HepG2 (cell line): Measurements from ENCODE around the gene TLNRD1. TPM values are rescaled to one million over a fixed set of nuclear protein-coding genes. Genes with fewer than 3 reads are reported as not detected.

Experiments
- BRF2 ChIP-seq: sonication (generic); formaldehyde crosslinking; IDR thresholded peaks from 2 replicates; pipeline ENCODE4 v1.8.1; 2022; ENCODE audit warnings: mild to moderate bottlenecking, missing genetic modification reagents
- DMTF1 ChIP-seq: sonication (generic); formaldehyde crosslinking; IDR thresholded peaks from 2 replicates; pipeline ENCODE4 v1.4.0; 2020; ENCODE audit warnings: mild to moderate bottlenecking, missing genetic modification reagents
- EP300 ChIP-seq, 3 experiments: sonication (generic) in 1 of 3; formaldehyde crosslinking in 1 of 3; IDR thresholded peaks; 2 replicates each; pipeline versions ENCODE4 v1.5.1 to v1.6.1; 2011 to 2020; ENCODE audit warnings: low read depth in 2 of 3, low read length in 2 of 3, borderline replicate concordance in 1 of 3, improper control_type of control experiment in 1 of 3, mild to moderate bottlenecking in 1 of 3, missing genetic modification reagents in 1 of 3, moderate library complexity in 1 of 3
- MZF1 ChIP-seq: sonication (generic); formaldehyde crosslinking; IDR thresholded peaks from 2 replicates; pipeline ENCODE4 v1.8.1; 2023; ENCODE audit warnings: mild to moderate bottlenecking, missing genetic modification reagents, borderline replicate concordance
- NFYB ChIP-seq: sonication (generic); formaldehyde crosslinking; IDR thresholded peaks from 2 replicates; pipeline ENCODE4 v1.4.0; 2020; ENCODE audit warnings: missing genetic modification reagents
- PLRG1 ChIP-seq: fragments of 450-650 bp; conservative IDR thresholded peaks from 2 replicates; pipeline ENCODE4 v1.6.1; 2016
- PRDM15 ChIP-seq: sonication (generic); formaldehyde crosslinking; IDR thresholded peaks from 2 replicates; pipeline ENCODE4 v1.4.0; 2020; ENCODE audit warnings: missing genetic modification reagents
- REL ChIP-seq: sonication (generic); formaldehyde crosslinking; conservative IDR thresholded peaks from 2 replicates; pipeline ENCODE4 v1.8.0; 2022; ENCODE audit warnings: mild to moderate bottlenecking, missing genetic modification reagents, moderate library complexity
- TCF7 ChIP-seq: sonication (generic); IDR thresholded peaks from 2 replicates; pipeline ENCODE4 v1.6.1; 2016; ENCODE audit warnings: antibody characterized with exemption, low read depth
- THRA ChIP-seq: sonication (generic); formaldehyde crosslinking; IDR thresholded peaks from 2 replicates; pipeline ENCODE4 v1.4.0; 2020; ENCODE audit warnings: missing genetic modification reagents, borderline replicate concordance
- YEATS4 ChIP-seq: sonication (generic); formaldehyde crosslinking; IDR thresholded peaks from 2 replicates; pipeline ENCODE4 v1.4.0; 2020; ENCODE audit warnings: missing genetic modification reagents, borderline replicate concordance
- ZNF160 ChIP-seq: sonication (generic); formaldehyde crosslinking; IDR thresholded peaks from 2 replicates; pipeline ENCODE4 v1.8.0; 2022; ENCODE audit warnings: mild to moderate bottlenecking, inconsistent platforms, missing genetic modification reagents
- ZNF362 ChIP-seq: sonication (generic); formaldehyde crosslinking; IDR thresholded peaks from 2 replicates; pipeline ENCODE4 v1.4.0; 2020; ENCODE audit warnings: missing genetic modification reagents, mild to moderate bottlenecking, borderline replicate concordance
- ZNF737 ChIP-seq: sonication (generic); formaldehyde crosslinking; IDR thresholded peaks from 2 replicates; pipeline ENCODE4 v1.5.0; 2020; ENCODE audit warnings: missing genetic modification reagents, mild to moderate bottlenecking, borderline replicate concordance
- ZSCAN12 ChIP-seq: sonication (generic); formaldehyde crosslinking; IDR thresholded peaks from 2 replicates; pipeline ENCODE4 v1.9.0; 2021; ENCODE audit warnings: mild to moderate bottlenecking, missing genetic modification reagents
- polyA plus RNA-seq, 8 experiments: library from polyadenylated mRNA; depleted of rRNA in 3 of 8; stranded (reverse) in 7 of 8; unstranded in 1 of 8; fragments of >200 nt; fragmentation: Illumina TruSeq in 4 of 8; extraction: Trizol in 4 of 8; gene quantifications; 2 replicates each; pipeline versions ENCODE4 v1.2.1 to v1.2.3, GENCODE V29; 2011 to 2016; ENCODE audit warnings: low read depth in 4 of 8, missing spikeins in 1 of 8, mixed read lengths in 1 of 8; ENCODE audit not compliant: insufficient read depth in 1 of 8
- total RNA-seq, 5 experiments: library from RNA; depleted of rRNA; stranded (reverse); fragments of >200 nt; fragmentation: Illumina TruSeq; extraction: Trizol; gene quantifications; 2 replicates each; pipeline ENCODE4 v1.2.3, GENCODE V29; 2016; ENCODE audit warnings: low read depth in 1 of 5
- TF ChIP-seq, protein P1 (sequence below): sonication (generic); formaldehyde crosslinking; IDR thresholded peaks from 2 replicates; pipeline ENCODE4 v1.4.0; 2020; ENCODE audit warnings: missing genetic modification reagents, borderline replicate concordance

Gene TLNRD1
- total and polyA plus RNA-seq, 2 of the 13 experiments (the other 11 are each of a cell fraction or from before 2014, with no cell fraction given): 3.4 to 5.3 TPM

- TF ChIP-seq THRA (CRISPR knock-in tag) (no peak), NFYB (CRISPR knock-in tag) (peak; percentile 66), BRF2 (CRISPR knock-in tag) (no peak), ZSCAN12 (CRISPR knock-in tag) (no peak), ZNF362 (CRISPR knock-in tag) (no peak), PLRG1 (no peak), ZNF160 (0 out of 2 replicates have a peak, but pooled peaks have one; percentile 25), PRDM15 (CRISPR knock-in tag) (no peak), ZNF737 (no peak), TCF7 (no peak), EP300 (IDR thresholded peaks at IDR 0.05; ENCODE audit: low read depth in 2 of 2, low read length in 2 of 2) (no peak), EP300 (CRISPR knock-in tag; IDR thresholded peaks at IDR 0.05; ENCODE audit: borderline replicate concordance) (no peak), MZF1 (CRISPR knock-in tag) (no peak), YEATS4 (CRISPR knock-in tag) (peak; percentile 91), DMTF1 (CRISPR knock-in tag) (no peak), REL (CRISPR knock-in tag) (no peak)
- TF ChIP-seq, protein P1, sequence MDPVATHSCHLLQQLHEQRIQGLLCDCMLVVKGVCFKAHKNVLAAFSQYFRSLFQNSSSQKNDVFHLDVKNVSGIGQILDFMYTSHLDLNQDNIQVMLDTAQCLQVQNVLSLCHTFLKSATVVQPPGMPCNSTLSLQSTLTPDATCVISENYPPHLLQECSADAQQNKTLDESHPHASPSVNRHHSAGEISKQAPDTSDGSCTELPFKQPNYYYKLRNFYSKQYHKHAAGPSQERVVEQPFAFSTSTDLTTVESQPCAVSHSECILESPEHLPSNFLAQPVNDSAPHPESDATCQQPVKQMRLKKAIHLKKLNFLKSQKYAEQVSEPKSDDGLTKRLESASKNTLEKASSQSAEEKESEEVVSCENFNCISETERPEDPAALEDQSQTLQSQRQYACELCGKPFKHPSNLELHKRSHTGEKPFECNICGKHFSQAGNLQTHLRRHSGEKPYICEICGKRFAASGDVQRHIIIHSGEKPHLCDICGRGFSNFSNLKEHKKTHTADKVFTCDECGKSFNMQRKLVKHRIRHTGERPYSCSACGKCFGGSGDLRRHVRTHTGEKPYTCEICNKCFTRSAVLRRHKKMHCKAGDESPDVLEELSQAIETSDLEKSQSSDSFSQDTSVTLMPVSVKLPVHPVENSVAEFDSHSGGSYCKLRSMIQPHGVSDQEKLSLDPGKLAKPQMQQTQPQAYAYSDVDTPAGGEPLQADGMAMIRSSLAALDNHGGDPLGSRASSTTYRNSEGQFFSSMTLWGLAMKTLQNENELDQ (CRISPR knock-in tag): no peak
Measured at GRCh38 chr15:81000624-81001151, at the start of gene TLNRD1 (continued).
